ENCODE measurements around the gene AMER3. TPM values are rescaled to one million over a fixed set of nuclear protein-coding genes. Genes with fewer than 3 reads are reported as not detected.
A peak's percentile ranks its signal among the peaks of the same experiment; 100 is the strongest.

Gene AMER3
- total RNA-seq, 1 experiment from 2014 or later: not detected

- no peak for DNase-seq (ENCODE audit: low read depth)
- in situ Hi-C loops (cut with HindIII; ENCODE audit: low pct_unique_long_range_greater_than_20kb, low sequenced_read_pairs): no loop called here
Measured at GRCh38 chr2:130805613-130806012, 50.3 kb downstream of the AMER3 start.

GRCh38 chr2:130806370-130806769, 51.0 kb downstream of the AMER3 start:
- DNase-seq (ENCODE audit: low read depth): no peak
- in situ Hi-C loops (cut with HindIII; ENCODE audit: low pct_unique_long_range_greater_than_20kb, low sequenced_read_pairs): no loop called here

GRCh38 chr2:130807659-130808385, 52.5 kb downstream of the AMER3 start:
- peak; percentile 92 for DNase-seq (ENCODE audit: low read depth)
- in situ Hi-C loops (cut with HindIII; ENCODE audit: low pct_unique_long_range_greater_than_20kb, low sequenced_read_pairs): no loop called here

GRCh38 chr2:130808482-130809268, 53.3 kb downstream of the AMER3 start:
- in situ Hi-C loops (cut with HindIII; ENCODE audit: low pct_unique_long_range_greater_than_20kb, low sequenced_read_pairs): no loop called here
- no peak for DNase-seq (ENCODE audit: low read depth)

DNA sequence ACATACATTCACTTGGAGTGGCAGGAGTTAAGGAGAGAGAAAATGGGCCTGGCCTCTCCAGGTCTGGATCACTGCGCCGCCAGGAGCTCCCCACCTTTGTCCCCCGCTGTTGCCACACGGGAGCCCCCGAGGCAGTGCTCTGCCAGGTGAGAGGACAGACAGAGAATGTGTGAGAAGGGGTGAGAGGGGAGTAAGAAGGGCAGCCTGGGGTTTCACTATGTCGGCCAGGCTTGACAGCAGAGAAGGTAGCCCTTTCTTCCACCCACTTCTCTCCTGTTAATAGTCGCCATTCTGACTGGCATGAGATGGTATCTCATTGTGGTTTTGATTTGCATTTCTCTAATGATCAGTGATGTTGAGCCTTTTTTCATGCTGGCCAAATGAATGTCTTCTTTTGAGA, 55.1 kb downstream of the AMER3 start:
- in situ Hi-C loops (cut with HindIII; ENCODE audit: low pct_unique_long_range_greater_than_20kb, low sequenced_read_pairs): no loop called here

GRCh38 chr2:130813722-130814121, 58.4 kb downstream of the AMER3 start:
- no peak for DNase-seq (ENCODE audit: low read depth)
- in situ Hi-C loops (cut with HindIII; ENCODE audit: low pct_unique_long_range_greater_than_20kb, low sequenced_read_pairs): no loop called here

More for the DNA sequence above, 55.1 kb downstream of the AMER3 start:
- no peak for DNase-seq (ENCODE audit: low read depth)

DNA sequence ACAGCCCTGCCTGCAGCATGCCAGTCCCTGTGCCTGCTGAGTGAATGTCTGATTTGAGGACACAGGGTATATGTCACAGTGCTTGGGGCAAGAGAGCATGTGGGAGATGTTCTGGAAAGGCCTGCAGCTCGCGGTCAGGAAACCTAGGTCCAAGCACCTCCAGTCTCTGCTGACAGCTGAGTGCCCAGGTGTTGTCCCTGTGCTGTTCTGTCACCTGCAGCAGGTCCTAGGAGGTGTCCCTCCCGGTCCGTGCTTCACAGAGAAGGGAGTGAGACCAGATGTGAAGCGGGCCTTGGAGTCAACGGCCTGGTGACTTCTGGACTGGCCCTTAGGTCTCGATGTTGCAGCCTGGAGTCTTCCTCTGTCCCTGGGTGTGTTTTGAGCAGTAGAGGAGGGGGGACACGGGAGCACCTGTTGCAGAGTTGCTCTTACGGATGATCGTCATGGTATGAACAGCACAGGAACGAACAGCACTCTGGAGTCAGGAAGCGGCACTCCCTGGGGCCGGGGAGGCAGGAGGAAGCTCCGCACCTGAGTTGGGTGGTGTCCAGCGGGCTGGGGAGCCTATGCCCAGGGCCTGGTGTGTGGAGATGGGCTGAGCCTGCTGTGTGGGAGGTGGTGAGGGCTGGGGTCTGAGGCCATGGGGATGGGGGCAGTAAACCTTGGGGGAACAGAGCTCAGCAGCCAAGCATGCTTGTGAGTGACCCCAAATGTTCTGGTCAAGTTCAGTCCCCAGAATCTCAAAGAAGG, 59.8 kb downstream of the AMER3 start:
- DNase-seq (ENCODE audit: low read depth): no peak
- in situ Hi-C loops (cut with HindIII; ENCODE audit: low pct_unique_long_range_greater_than_20kb, low sequenced_read_pairs): no loop called here

Other genes with a start within 250 kb of the AMER3 start
- gene POTEI, start 246.2 kb upstream of the AMER3 start, total RNA-seq (2014; rRNA removed; shearing (Covaris generic); ENCODE audit: low replicate concordance): not detected in 2 replicates
- not detected in 2 replicates for gene CFC1B, start 234.3 kb upstream of the AMER3 start, total RNA-seq (2014; rRNA removed; shearing (Covaris generic); ENCODE audit: low replicate concordance)
- gene CFC1, start 156.0 kb upstream of the AMER3 start, total RNA-seq (2014; rRNA removed; shearing (Covaris generic); ENCODE audit: low replicate concordance): not detected in 2 replicates
- not detected in 2 replicates for gene POTEJ, start 144.1 kb upstream of the AMER3 start, total RNA-seq (2014; rRNA removed; shearing (Covaris generic); ENCODE audit: low replicate concordance)
- not detected in 2 replicates for gene GPR148, start 26.5 kb upstream of the AMER3 start, total RNA-seq (2014; rRNA removed; shearing (Covaris generic); ENCODE audit: low replicate concordance)
- 5.9 and 7.8 TPM in 2 replicates for gene ARHGEF4, start 81.4 kb downstream of the AMER3 start, total RNA-seq (2014; rRNA removed; shearing (Covaris generic); ENCODE audit: low replicate concordance)

All from Caki2 (cell line).